K562 (cell line): ENCODE data around the gene FOSL2. TPM values are rescaled to one million over a fixed set of nuclear protein-coding genes. Genes with fewer than 3 reads are reported as not detected.
A peak's percentile ranks its signal among the peaks of the same experiment; 100 is the strongest.

Experiments used
- ATAC-seq: fragments of 200-7000 bp; cut with Tn5 transposase; 3 replicates; pipeline ENCODE4 v1.9.1; 2020; ENCODE audit warnings: moderate library complexity
- BruUV-seq: library from RNA; stranded (reverse); fragments of 400-500 nt; replicated peaks from 2 replicates; lab custom pipeline; 2021; lab: Mats Ljungman, UMichigan
- CTCF ChIA-PET: fragments of 300-600 bp; formaldehyde crosslinking; extraction: SDS; loops from one replicate; lab custom pipeline; 2021; ENCODE audit warnings: low intra/inter-chr PET ratio; lab: Yijun Ruan, JAX
- POLR2A ChIA-PET: fragments of 300-600, 350-650 bp; sonication (Branson Sonifier 250); formaldehyde crosslinking; extraction: SDS; loops from one replicate; lab custom pipeline; 2021; ENCODE audit warnings: antibody characterized with exemption, inconsistent platforms; lab: Yijun Ruan, JAX
- DNase-seq, 4 experiments: peaks; one replicate each; pipeline versions ENCODE4 v3.0.0 to v3.0.0-alpha.2; 2011 to 2018; ENCODE audit warnings: low spot score in 3 of 4, mixed read lengths in 3 of 4; ENCODE audit errors: extremely low read depth in 1 of 4
- FAIRE-seq: peaks from 2 replicates; lab custom pipeline; 2011; peaks lifted over from hg19 to GRCh38; lab: Jason Lieb, UNC
- H2AFZ ChIP-seq: 2 replicates; pipeline ENCODE4 v1.6.0; 2011; ENCODE audit warnings: low read depth, low read length, control low read depth, inconsistent platforms
- H3K27ac ChIP-seq: fragments of 200-600 bp; 3 replicates; pipeline ENCODE4 v1.8.0; 2011; ENCODE audit warnings: low read depth, mild to moderate bottlenecking, control low read depth, inconsistent platforms, low read length, moderate library complexity, mixed read lengths; ENCODE audit errors: extremely low read depth
- H3K27me3 ChIP-seq, 2 experiments: fragments of 300-600 bp in 1 of 2; 2 replicates in 1 of 2; 3 replicates in 1 of 2; pipeline versions ENCODE4 v1.6.0 to v1.8.0; 2011; ENCODE audit warnings: inconsistent platforms in 2 of 2, low read length in 2 of 2, mild to moderate bottlenecking in 1 of 2, mixed read lengths in 1 of 2, moderate library complexity in 1 of 2; ENCODE audit not compliant: control insufficient read depth in 2 of 2, insufficient read depth in 2 of 2
- H3K36me3 ChIP-seq: fragments of 300-600 bp; 3 replicates; pipeline ENCODE4 v1.8.0; 2011; ENCODE audit warnings: mild to moderate bottlenecking, low read length, inconsistent platforms; ENCODE audit not compliant: control insufficient read depth, insufficient read depth
- H3K4me1 ChIP-seq, 2 experiments: fragments of 200-600 bp in 1 of 2; replicated peaks in 1 of 2; 2 replicates in 1 of 2; 3 replicates in 1 of 2; pipeline versions ENCODE4 v1.5.1 to v1.8.0; 2011; ENCODE audit warnings: inconsistent platforms in 2 of 2, low read length in 2 of 2, mild to moderate bottlenecking in 1 of 2, mixed read lengths in 1 of 2, moderate library complexity in 1 of 2; ENCODE audit not compliant: control insufficient read depth in 2 of 2, insufficient read depth in 2 of 2
- H3K4me2 ChIP-seq: 2 replicates; pipeline ENCODE4 v1.6.1; 2011; ENCODE audit warnings: low read length, control low read depth, inconsistent platforms, mixed read lengths; ENCODE audit not compliant: insufficient read depth
- H3K4me3 ChIP-seq: fragments of 200-600 bp; sonication (generic), shearing (Covaris generic); 2 replicates; pipeline ENCODE4 v1.5.1; 2016; ENCODE audit warnings: control low read depth, inconsistent platforms
- H3K79me2 ChIP-seq: fragments of 200-600 bp; 3 replicates; pipeline ENCODE4 v1.8.0; 2011; ENCODE audit warnings: low read length, inconsistent platforms; ENCODE audit not compliant: control insufficient read depth, insufficient read depth
- H3K9ac ChIP-seq, 2 experiments: 2 replicates each; pipeline versions ENCODE4 v1.6.0 to v1.6.1; 2011; ENCODE audit warnings: low read depth in 2 of 2, low read length in 2 of 2, control low read depth in 1 of 2, inconsistent platforms in 1 of 2, mild to moderate bottlenecking in 1 of 2, mixed read lengths in 1 of 2; ENCODE audit not compliant: insufficient read depth in 1 of 2
- H3K9me1 ChIP-seq: one replicate; pipeline ENCODE4 v1.6.0; 2011; ENCODE audit warnings: inconsistent platforms, mild to moderate bottlenecking, low read length, moderate library complexity; ENCODE audit not compliant: control insufficient read depth, insufficient read depth
- H3K9me3 ChIP-seq: replicated peaks from 2 replicates; pipeline ENCODE4 v1.5.1; 2011; ENCODE audit warnings: low read depth, low read length, inconsistent platforms; ENCODE audit not compliant: control insufficient read depth, insufficient read depth
- H4K20me1 ChIP-seq: replicated peaks from 2 replicates; pipeline ENCODE4 v1.6.1; 2011; ENCODE audit warnings: low read length, inconsistent platforms, mixed read lengths; ENCODE audit not compliant: control insufficient read depth, insufficient read depth
- CCAR2 ChIP-seq: fragments of 200-400 bp; formaldehyde crosslinking; IDR thresholded peaks from 2 replicates; pipeline ENCODE4 v1.6.1; 2017; ENCODE audit warnings: mild to moderate bottlenecking, low read depth, low read length
- CHCHD3 ChIP-seq: fragments of 250-450 bp; sonication (Bioruptor Pico); IDR thresholded peaks from 2 replicates; pipeline ENCODE4 v2.1.2; 2022; ENCODE audit warnings: mild to moderate bottlenecking
- KLF16 ChIP-seq: IDR thresholded peaks from 2 replicates; pipeline ENCODE4 v1.6.1; 2016; ENCODE audit warnings: antibody characterized with exemption
- PML ChIP-seq: IDR thresholded peaks from 2 replicates; pipeline ENCODE4 v1.6.1; 2012; ENCODE audit warnings: low read length, inconsistent platforms
- RBBP5 ChIP-seq: fragments of 200-600 bp; sonication (generic); IDR thresholded peaks from 2 replicates; pipeline ENCODE4 v1.6.1; 2012; ENCODE audit warnings: borderline replicate concordance, mild to moderate bottlenecking, low read length, control low read depth, inconsistent platforms; ENCODE audit not compliant: insufficient read depth, poor library complexity, severe bottlenecking
- SMAD4 ChIP-seq: fragments of 250-450 bp; sonication (Bioruptor Pico); conservative IDR thresholded peaks from 2 replicates; pipeline ENCODE4 v1.8.0; 2021; ENCODE audit warnings: inconsistent platforms, mild to moderate bottlenecking, moderate library complexity
- SPI1 ChIP-seq: IDR thresholded peaks from 2 replicates; pipeline ENCODE4 v1.6.1; 2011; ENCODE audit warnings: low read depth, low read length, control low read depth, borderline replicate concordance
- SUPT5H ChIP-seq: fragments of 450-650 bp; IDR thresholded peaks from 2 replicates; pipeline ENCODE4 v1.6.1; 2016
- TFAM ChIP-seq: fragments of 250-450 bp; sonication (Bioruptor Pico); conservative IDR thresholded peaks from 2 replicates; pipeline ENCODE4 v1.5.0; 2021; ENCODE audit warnings: mild to moderate bottlenecking, moderate library complexity
- THRAP3 ChIP-seq: fragments of 450-650 bp; IDR thresholded peaks from 2 replicates; pipeline ENCODE4 v1.6.1; 2016; ENCODE audit warnings: mild to moderate bottlenecking, inconsistent platforms, borderline replicate concordance
- TRIM28 ChIP-seq: fragments of 450-650 bp; IDR thresholded peaks from 2 replicates; pipeline ENCODE4 v1.6.1; 2017
- USF1 ChIP-seq: sonication (generic); formaldehyde crosslinking; IDR thresholded peaks from 2 replicates; pipeline ENCODE4 v1.9.0; 2022; ENCODE audit warnings: mild to moderate bottlenecking, missing genetic modification reagents
- ZNF589 ChIP-seq: fragments of 200-800 bp; sonication (Bioruptor generic); IDR thresholded peaks from 2 replicates; pipeline ENCODE4 v1.6.1; 2016; ENCODE audit warnings: low read depth, missing genetic modification characterization, missing compliant biosample characterization
- ZNF609 ChIP-seq: sonication (generic); formaldehyde crosslinking; IDR thresholded peaks from 2 replicates; pipeline ENCODE4 v1.8.1; 2023; ENCODE audit warnings: missing genetic modification reagents, mild to moderate bottlenecking, borderline replicate concordance
- ZNF830 ChIP-seq: fragments of 250-450 bp; sonication (Bioruptor Pico); IDR thresholded peaks from 2 replicates; pipeline ENCODE4 v1.5.0; 2021; ENCODE audit warnings: mild to moderate bottlenecking
- WGBS: fragments of 100-300 bp; shearing (Covaris generic); methylation state at CpG from one replicate; pipeline ENCODE4 v1.1.6; 2016; ENCODE audit warnings: low coverage, mixed read lengths; ENCODE audit not compliant: insufficient coverage; ENCODE audit errors: missing lambda C conversion rate; 5-methylcytosine and 5-hydroxymethylcytosine counted together
- in situ Hi-C: fragments of 300-500 bp; cut with MboI; formaldehyde crosslinking; loops from 4 replicates; pipeline ENCODE4 v1.15.0; 2018; ENCODE audit warnings: inconsistent platforms, mixed read lengths
- intact Hi-C: fragments of 100-400 bp; cut with micrococcal nuclease; formaldehyde crosslinking; loops from 2 replicates; pipeline ENCODE4 v1.14.2; 2022
- polyA plus RNA-seq, 8 experiments: library from polyadenylated mRNA; depleted of rRNA in 4 of 8; stranded (reverse) in 5 of 8; unstranded in 3 of 8; fragments of >200 nt; fragmentation: Nextera tagmentation in 2 of 8; fragmentation: Illumina TruSeq in 1 of 8; extraction: Ambion mirVana in 2 of 8; extraction: Trizol in 1 of 8; gene quantifications; 2 replicates each; pipeline versions ENCODE4 v1.2.1 to v1.2.3, GENCODE V29; 2011 to 2014; ENCODE audit warnings: inconsistent platforms in 1 of 8, missing spikeins in 1 of 8
- total RNA-seq, 7 experiments: library from RNA; depleted of rRNA in 6 of 7; stranded (reverse); fragments of >200 nt in 6 of 7; fragmentation: Illumina TruSeq in 2 of 7; extraction: Trizol in 2 of 7; gene quantifications; 2 replicates each; pipeline versions ENCODE4 v1.2.1 to v1.2.3, GENCODE V29; 2011 to 2021; ENCODE audit warnings: low replicate concordance in 1 of 7

Gene FOSL2
- total and polyA plus RNA-seq, 9 of the 15 experiments (the other 6 are each of a cell fraction or from before 2014, with no cell fraction given), result 0.04 to 2.9 (median 0.80) TPM

DNA sequence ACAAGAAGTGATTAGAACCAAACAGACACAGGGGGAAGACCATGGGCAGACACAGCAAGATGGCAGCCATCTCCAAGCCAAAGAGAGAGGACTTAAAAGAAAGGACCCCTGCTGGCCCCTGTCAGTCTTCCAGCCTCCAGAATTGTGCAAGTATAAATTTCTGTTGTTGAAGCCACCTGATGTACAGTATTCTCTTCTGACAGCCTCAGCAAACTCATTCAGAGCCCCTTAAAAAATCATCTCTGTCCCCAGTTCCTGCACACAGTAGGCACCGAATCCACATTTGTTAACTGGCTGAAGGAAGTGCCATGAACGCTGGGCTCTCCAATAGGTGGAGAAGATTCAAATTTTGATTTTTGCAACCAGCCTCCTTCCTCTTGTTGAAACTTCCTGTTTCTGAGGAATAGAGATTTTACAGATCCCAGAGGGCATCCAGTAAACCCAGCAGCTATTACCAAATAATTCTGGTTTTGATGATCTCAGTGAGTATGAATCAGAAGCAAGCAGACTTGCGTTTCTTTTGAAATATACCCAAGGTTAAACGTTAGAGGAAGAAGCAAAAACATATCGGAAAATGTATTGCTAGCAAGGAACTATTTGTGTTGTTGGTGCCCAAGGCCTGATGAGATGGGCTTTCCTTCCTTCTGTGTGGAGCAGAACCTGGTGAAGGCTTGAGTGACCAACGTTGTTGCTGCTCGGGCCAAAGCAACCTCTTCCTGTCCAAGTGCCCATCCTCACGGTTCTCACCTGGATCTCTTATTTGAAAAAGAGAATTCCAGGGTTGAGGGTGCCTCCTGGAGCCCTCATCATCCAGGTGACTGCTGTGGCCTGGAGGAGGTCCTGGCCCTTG lies 55.5 kb downstream of the FOSL2 start:
- H3K9ac ChIP-seq, result no peak overlapping the region

DNA sequence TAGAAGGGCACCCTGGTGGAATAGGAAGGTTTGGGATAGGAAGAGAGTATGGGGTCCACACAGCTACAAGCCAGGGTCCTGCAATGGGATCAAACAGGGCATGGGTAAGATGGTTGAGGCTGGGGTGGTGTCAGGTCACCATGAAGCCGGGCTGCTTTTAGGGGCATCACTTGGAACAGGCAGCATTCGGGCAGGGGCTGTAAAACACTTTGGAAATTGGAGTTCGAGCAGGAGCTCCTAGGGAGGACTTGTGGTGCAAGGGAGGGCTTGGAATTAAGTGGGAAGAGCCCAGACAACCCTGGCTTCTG lies 56.1 kb downstream of the FOSL2 start:
- BruUV-seq, result no TSS peak
- Histone ChIP-seq H3K4me1 (peaks cover 7 to 10% of the 10 kb centered on the region in 2 experiments; a peak in 4 of 5 replicates), H2AFZ (no peak overlapping the region), H3K9ac (no peak overlapping the region), H3K27ac (no peak overlapping the region), H3K27me3 (peaks cover 3 to 19% of the 10 kb centered on the region in 2 experiments; a peak in 2 of 5 replicates), H4K20me1 (0 out of 2 replicates have a peak, but pooled peaks cover 7% of the 10 kb centered on the region), H3K9me3 (no peaks in the 10 kb centered on the region), H3K4me2 (no peak overlapping the region), H3K9me1 (no peaks in the 10 kb centered on the region), H3K79me2 (no peaks in the 10 kb centered on the region), H3K4me3 (no peak overlapping the region), H3K36me3 (no peaks in the 10 kb centered on the region)
- in situ Hi-C loops, result no loop called here
- ATAC-seq (no peak), FAIRE-seq (no peak), DNase-seq (no peak)
- intact Hi-C loops, result no loop called here
- 7% methylated on average over 3 of the region's 3 CpGs for WGBS
- POLR2A ChIA-PET, result interaction anchor here (0.6 kb wide), 1 partner anchor 129 kb away, joined by 3 read pairs; no protein-coding TSS in a partner anchor
- CTCF ChIA-PET, result no interaction called here
- TF ChIP-seq RBBP5 (no peak), CHCHD3 (CRISPR knock-in tag) (no peak), USF1 (CRISPR knock-in tag) (no peak), ZNF609 (CRISPR knock-in tag) (no peak), ZNF830 (CRISPR knock-in tag) (0 out of 2 replicates have a peak, but pooled peaks have one; percentile 16)

More for the DNA sequence above, 55.5 kb downstream of the FOSL2 start:
- Histone ChIP-seq H4K20me1 (0 out of 2 replicates have a peak, but pooled peaks cover 7% of the 10 kb centered on the region), H3K4me3 (no peak overlapping the region), H2AFZ (no peak overlapping the region), H3K27me3 (peaks cover 3 to 20% of the 10 kb centered on the region in 2 experiments; a peak in 2 of 5 replicates), H3K9me3 (no peaks in the 10 kb centered on the region), H3K4me1 (peaks cover 7 to 10% of the 10 kb centered on the region in 2 experiments; a peak in 4 of 5 replicates), H3K9me1 (no peaks in the 10 kb centered on the region), H3K4me2 (no peak overlapping the region), H3K79me2 (no peaks in the 10 kb centered on the region), H3K36me3 (no peaks in the 10 kb centered on the region), H3K27ac (no peak overlapping the region)
- no peak for DNase-seq
- 9% methylated on average over 8 of the region's 8 CpGs for WGBS
- CTCF ChIA-PET, result no interaction called here
- in situ Hi-C loops (no loop called here), intact Hi-C loops (no loop called here)
- BruUV-seq, result no TSS peak
- FAIRE-seq, result no peak
- TF ChIP-seq SMAD4 (CRISPR knock-in tag) (no peak), THRAP3 (no peak), SUPT5H (no peak), SPI1 (no peak), TRIM28 (no peak), PML (no peak), CCAR2 (no peak), KLF16 (no peak), ZNF589 (CRISPR knock-in tag) (no peak), TFAM (CRISPR knock-in tag) (no peak)
- ATAC-seq, result no peak
- POLR2A ChIA-PET, result no interaction called here
